Anterior cingulate cortex (tissue), 58 donors: Measurements from ENCODE around the gene SPACA7.

Experiments
- DNase-seq, 58 donors: peaks; one replicate each; lab custom pipeline; 2025; lab: John Stamatoyannopoulos, UW

SPACA7 gene

DNA sequence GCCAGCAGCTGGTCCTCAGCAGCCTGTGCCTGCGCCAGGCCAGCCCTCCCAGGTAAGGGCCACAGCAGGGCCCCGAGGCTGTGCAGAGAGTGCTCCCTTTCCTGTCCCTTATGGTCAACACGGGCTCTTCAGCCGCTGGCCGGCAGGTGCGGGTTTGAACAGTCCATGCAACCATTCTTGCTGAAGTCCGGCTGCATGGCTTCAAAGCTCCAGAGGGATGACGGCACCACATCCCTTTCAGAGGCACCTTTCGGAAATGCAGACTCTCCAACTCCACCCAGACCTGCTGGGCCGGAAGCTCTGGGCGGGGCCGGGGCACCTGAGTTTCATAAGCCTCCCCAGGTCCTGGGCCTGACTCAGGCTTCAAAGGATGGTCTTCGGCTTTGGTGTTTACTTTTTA lies 81.3 kb downstream of the SPACA7 start:
- DNase-seq: no peak

DNA sequence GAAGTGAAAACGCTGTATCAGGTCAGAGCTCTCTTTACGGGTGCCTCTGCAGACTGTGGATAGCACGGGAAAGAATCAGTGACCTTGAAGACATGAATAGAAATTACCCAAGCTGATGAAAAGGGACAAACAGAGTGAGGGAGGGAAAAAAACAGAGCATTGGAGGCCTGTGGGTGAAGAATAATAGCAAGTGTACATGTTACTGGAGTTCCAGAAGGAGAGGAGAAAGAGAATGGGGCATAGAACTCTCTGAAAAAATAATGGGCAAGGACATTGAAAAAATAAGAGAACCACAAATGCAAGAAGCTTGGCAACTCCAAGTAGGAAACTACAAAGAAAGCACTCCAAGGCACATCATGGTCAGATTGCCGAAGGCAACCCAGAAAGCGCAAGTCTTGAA lies 86.3 kb downstream of the SPACA7 start:
- no peak for DNase-seq

DNA sequence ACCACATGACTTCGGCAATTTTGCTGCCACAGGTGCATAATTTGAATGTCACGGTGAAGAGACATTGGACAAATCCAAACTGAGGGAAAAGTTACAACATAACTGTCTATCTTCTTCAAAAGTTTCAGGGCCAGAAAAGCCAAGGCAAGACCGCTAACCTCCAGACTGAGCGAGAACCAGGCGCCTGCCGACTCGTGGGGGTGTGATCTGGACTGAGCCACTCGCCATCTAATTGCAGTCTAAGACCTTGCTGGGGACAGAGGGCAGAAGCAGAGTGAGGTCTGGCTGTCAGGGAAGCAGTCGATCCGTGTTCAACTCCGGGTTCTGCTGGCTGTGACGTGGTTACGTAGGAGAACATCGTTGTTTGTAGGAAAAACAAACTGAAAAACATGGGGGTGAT lies 88.6 kb downstream of the SPACA7 start:
- no peak for DNase-seq

DNA sequence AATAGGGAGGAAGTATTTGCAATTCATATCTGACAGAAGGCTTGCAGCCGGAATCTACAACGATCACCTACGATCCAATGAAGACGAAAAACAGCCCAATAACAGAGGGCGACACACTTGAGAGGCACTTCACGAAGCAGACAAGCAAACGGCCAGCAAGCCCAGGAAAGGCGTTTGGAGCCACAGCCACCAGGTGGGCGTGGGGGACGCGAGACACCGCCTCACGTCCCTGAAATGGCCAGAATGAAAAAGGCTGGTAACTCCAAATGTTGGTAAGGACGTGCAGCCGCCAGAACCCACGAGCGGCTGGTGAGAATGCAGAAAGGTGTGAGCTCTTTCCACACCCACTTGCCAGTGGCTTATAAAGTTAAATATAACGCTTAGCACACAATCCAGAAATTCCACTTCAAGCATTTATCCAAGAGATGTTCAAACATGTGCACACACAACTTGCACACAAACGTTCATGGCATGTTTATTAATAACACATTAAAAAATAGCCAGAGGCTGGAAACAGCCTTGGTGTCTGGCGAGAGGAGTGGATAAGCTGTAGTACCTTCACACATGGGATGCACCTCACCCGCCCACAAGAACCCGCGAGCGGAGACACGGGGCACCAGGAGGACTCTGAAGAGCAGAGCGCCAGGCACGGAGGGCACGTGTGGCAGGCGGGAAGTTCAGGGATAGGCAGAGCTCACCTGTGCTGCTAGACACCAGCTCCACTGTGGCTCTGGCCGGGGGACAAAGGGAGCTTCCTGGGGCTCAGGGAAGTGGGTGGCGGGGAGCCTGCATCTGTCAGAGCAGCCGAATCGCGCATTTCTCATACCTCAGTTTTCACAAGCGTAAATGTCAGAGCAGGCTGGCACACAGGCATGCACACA lies 89.3 kb downstream of the SPACA7 start:
- DNase-seq: no peak

DNA sequence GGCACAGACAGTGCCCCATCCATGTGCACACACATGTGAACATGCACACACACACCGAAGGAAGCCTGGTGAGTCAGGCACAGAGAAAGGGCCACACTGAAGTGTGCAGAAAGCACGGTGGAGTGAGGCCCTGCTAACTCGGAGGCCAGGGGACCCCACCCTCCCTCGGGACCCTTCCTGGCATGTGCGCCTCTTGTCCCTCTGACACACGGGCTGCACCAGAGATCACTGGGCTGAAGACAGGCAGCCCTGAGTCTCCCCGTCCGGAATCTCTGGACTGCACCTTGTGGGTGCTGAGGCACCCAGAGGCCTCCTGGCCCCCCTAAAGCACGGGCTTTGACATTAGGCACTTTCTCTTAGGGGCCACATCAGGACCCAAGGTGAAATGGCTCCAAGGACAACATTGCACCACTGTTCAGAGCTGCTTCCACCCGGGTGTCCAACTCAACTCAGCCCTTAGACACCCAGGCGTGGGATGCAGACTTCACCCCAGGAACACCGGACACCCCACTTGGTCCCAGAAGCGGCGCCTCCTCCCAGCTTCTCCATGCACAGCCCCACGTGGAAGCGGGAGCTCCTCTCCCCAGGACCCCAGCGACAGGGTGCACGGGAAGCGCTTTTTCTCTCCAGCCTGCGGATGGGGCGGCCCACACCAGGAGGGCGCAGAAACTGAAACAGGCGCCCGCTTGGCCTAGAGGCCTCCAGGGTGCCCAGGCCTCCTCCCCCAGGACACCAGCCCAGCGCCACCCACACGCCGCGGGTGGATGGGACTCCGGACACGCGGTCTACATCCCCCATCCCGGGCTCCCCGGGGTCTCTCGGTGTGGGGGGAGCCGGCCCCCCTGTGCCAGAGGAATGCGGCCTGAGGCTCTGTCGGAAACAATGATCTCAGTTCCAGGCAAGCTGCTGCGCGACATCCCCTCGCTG lies 90.2 kb downstream of the SPACA7 start:
- no peak for DNase-seq

DNA sequence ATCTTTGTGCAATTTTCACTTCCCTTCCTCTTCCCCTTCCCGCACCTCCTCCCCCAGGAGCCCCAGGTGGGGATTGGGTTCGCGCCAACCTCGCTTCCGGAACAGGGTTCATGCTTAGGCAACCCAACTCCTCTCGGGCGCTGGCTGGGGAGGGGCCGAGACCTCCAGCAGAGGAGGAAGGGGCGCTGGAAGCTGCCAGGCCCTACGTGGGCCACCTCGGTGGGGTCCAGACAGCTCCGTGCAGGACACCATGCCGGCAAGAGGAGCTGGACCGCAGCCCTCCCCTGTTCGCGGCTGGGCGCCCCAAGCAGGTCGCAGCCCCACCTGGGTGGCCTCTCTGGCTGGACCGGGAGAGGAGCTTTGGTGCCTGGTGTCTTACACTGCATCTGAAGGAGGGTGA lies 91.1 kb downstream of the SPACA7 start:
- no peak for DNase-seq

DNA sequence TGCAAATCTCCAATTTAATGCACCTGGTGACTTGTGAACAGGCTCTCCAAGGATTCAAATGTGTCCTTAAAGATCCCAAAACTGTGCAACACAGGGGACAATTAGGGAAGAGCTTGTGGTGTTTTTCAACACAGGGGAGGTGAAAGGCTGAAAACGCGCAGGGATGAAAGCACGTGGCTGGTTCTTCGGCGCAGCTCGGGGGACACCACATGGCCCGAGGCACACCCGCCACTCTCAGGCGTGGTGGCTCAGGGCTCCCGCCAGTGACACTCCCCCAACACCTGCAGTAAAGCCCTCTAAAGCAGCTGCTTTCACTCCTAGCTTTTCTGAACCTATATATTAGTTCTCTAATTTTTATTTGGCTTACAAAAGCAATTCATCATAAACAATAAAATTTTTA lies 91.9 kb downstream of the SPACA7 start:
- no peak for DNase-seq

DNA sequence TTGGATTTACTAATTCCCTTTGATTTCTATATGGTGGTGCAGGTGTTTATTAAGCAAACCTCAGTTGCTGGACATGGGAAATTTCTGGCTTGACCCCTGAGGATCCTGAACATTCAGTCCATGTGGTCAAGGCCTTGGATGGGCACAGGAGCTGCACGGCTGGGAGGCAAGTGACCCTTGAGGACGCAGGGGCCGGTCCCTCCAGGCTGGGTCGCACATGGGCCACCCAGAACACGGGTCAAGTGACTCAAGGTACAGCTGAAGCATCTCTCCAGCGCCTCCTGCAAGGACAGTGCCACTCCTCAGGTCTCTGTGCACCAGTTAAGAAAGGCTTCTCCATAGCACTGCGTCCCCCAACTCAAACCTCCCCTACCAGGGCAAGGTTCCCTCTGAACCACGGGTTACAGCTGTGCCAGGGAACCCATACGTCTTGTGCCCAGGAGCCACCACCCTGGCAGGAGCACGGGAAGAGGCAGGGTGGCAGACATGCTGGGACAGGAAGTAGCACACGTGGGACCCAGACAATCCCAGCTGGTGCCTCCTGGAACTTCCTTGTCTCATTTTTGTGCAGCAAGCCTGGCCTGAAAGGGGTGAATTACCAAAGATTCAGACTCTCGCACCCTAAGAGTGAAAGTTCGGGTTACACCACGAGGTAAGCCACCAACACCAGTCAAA lies 93.1 kb downstream of the SPACA7 start:
- no peak for DNase-seq

DNA sequence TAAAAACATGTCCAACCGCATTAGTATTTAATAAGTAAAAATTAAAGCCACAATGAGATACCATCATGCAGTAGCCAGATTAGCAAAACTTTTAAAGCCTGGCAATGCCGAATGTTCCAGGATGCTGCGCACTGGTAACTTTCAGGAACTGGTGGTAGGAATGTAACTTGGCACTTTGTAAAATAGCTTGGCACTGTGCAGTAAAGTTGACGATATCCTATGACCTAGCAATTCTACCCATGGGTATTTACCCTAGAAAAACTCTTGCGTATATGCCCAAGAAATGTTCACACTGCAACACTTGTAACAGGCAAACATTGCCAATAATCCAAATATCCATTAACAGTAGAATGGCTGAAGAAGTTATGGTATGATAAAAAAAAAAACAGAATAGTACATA lies 97.7 kb downstream of the SPACA7 start:
- DNase-seq: no peak

DNA sequence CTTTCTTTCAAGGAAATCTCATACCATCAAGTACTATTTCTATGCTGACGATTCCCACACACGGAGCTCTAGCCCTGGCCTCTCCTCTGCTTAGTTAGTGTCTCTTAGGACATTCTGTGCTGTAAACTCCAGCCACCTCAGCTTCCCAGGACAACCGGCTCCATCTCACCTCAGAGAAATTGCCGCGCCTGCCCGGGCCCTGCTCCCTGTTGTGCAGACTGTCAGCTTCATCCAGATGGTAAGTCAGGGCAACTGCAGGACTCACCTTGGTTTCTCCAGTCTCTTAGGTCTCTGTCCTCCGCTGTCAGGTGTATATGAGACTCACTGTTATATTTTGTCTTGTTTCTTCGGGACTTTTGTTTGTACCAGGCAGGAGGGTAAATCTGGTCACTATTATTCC lies 98.7 kb downstream of the SPACA7 start:
- no peak for DNase-seq

DNA sequence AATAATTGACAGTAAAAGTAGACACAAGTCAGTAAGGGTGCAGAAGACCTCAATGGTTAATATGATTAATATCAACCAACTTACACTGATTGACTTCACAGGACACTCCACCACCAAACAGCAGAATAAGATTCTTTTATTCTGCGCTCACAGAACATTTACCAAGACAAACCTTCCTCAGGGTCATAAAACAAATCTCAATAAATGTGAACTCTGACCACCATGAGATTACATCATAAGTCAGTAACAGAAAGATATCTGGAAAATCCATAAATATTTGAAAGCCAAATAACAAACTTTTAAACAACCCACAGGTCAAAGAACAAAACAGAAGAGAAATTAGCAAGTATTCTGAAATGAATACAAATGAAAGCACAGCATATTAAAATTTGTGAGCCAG lies 99.7 kb downstream of the SPACA7 start:
- no peak for DNase-seq

DNA sequence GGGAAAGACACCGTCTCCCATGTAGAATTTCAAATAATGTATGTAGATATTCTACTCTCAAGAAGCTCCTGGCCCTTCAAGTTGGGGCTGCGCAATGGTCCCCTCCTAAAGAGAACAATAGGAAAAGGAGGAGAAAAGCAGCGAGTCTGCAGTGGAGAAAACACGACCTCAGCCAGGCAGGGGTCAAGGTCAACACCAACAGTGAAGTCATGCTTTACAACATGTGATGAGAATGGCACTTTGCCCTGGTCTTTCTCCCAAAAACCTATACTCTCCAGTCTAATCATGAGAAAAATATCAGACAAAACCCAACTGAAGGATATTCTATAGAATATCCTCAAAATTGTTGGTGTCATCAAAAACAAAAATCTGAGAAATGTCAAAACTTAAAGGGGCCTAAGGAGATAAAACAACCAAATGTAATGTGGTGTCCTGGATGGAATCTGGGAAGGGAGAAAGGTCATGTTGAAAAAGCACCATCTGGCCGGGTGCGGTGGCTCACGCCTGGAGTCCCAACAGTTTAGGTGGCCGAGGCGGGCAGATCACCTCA lies 101.0 kb downstream of the SPACA7 start:
- no peak for DNase-seq

DNA sequence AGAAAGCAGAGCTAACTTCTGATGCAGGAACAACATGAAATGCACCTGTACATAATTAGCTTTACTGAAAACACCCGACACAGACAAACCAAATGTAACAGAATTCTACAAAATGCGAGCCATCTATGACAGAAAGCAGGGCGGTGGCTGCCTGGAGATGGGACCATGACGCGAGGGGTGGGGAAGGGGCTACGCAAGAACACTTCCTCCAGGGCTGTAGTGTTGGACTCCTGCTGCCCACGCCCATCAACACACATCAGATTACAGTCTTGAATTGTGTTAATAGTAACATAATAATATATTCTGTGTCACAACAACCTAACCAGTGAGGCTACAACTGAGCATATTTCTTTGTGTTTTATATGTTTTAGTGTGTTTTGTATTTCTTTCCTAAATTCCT lies 103.2 kb downstream of the SPACA7 start:
- no peak for DNase-seq

DNA sequence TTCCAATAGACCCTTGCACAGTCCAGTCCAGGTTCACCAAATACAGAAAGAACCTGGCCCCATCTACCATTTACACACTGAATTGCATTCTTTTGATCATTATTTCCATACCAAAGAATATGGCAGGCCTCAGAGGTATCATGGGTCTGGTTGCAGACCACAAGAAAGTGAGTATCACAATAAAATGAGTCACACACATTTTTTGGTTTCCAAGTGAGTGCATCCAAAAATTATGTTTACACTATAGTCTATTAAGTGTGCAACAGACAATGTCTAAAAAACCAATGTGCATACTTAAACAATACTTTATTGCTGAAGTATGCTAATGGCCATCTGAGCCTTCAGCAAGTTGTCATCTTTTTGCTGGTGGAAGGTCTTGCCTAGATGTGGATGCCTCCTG lies 105.3 kb downstream of the SPACA7 start:
- no peak for DNase-seq

DNA sequence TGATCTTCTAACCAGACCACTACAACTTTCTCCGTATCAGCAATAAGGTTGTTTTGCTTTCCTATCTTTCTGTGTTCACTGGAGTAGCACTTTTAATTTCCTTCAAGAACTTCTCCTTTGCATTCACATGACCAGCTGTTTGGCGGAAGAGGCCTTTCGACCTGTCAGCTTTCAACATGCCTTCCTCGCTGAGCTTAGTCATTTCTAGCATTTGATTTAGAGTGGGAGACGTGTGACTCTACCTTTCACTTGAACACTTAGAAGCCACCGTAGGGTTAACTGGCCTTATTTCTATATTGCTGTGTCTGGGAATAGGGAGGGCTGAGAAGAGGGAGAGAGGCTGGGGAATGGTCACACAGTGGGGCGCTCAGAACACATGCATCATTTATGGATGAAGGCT lies 107.1 kb downstream of the SPACA7 start:
- no peak for DNase-seq
